Liver (tissue), 9 donors: ENCODE results near the gene SRP9. TPM values are rescaled to one million over a fixed set of nuclear protein-coding genes. Genes with fewer than 3 reads are reported as not detected.
"Not testable (repeated sequence)": the region's sequence is repeated elsewhere in the genome, so short reads cannot be mapped to it uniquely, and the experiment has no call there.

ENCODE experiments used
- DNase-seq: peaks from one replicate; pipeline ENCODE4 v3.0.0-alpha.2; 2017; ENCODE audit warnings: low spot score
- H3K27ac ChIP-seq, 2 donors: one replicate each; pipeline ENCODE4 v1.7.0; 2013; ENCODE audit warnings: inconsistent platforms in 2 of 2, low read length in 2 of 2, control low read depth in 1 of 2, low read depth in 1 of 2, mild to moderate bottlenecking in 1 of 2
- H3K27me3 ChIP-seq, 4 donors: one replicate each; pipeline versions ENCODE4 v1.6.1 to v1.7.0; 2013; ENCODE audit warnings: low read length in 3 of 4, inconsistent platforms in 1 of 4, mild to moderate bottlenecking in 1 of 4, moderate library complexity in 1 of 4; ENCODE audit not compliant: control insufficient read depth in 4 of 4, insufficient read depth in 4 of 4
- H3K36me3 ChIP-seq, 4 donors: one replicate each; pipeline versions ENCODE4 v1.6.1 to v1.7.0; 2013; ENCODE audit warnings: low read length in 3 of 4, mild to moderate bottlenecking in 3 of 4, low read depth in 1 of 4, moderate library complexity in 1 of 4; ENCODE audit not compliant: control insufficient read depth in 4 of 4, insufficient read depth in 3 of 4
- H3K4me1 ChIP-seq, 4 donors: one replicate each; pipeline versions ENCODE4 v1.6.1 to v1.7.0; 2013; ENCODE audit warnings: low read length in 3 of 4, mild to moderate bottlenecking in 3 of 4, moderate library complexity in 1 of 4; ENCODE audit not compliant: control insufficient read depth in 4 of 4, insufficient read depth in 4 of 4
- H3K4me3 ChIP-seq, 3 donors: one replicate each; pipeline versions ENCODE4 v1.6.1 to v1.7.0; 2013; ENCODE audit warnings: low read length in 3 of 3, control low read depth in 1 of 3, low read depth in 1 of 3, mild to moderate bottlenecking in 1 of 3
- H3K9ac ChIP-seq, 2 donors: one replicate each; pipeline ENCODE4 v1.7.0; 2013; ENCODE audit warnings: low read length in 2 of 2, mild to moderate bottlenecking in 2 of 2, moderate library complexity in 2 of 2, control low read depth in 1 of 2, low read depth in 1 of 2
- H3K9me3 ChIP-seq, 4 donors: one replicate each; pipeline versions ENCODE4 v1.6.1 to v1.7.0; 2013; ENCODE audit warnings: low read length in 3 of 4; ENCODE audit not compliant: control insufficient read depth in 4 of 4
- ATF3 ChIP-seq: IDR thresholded peaks from 2 replicates; pipeline ENCODE4 v1.6.1; 2016; ENCODE audit warnings: antibody characterized with exemption
- CTCF ChIP-seq: fragments of 150-350 bp; IDR thresholded peaks from 2 replicates; pipeline ENCODE4 v1.5.1; 2017; ENCODE audit warnings: improper control_type of control experiment, low read depth, low read length; ENCODE audit not compliant: missing input control
- EGR1 ChIP-seq, 2 donors: IDR thresholded peaks; 2 replicates each; pipeline ENCODE4 v1.6.1; 2016 to 2018; ENCODE audit warnings: antibody characterized with exemption in 2 of 2, low read depth in 2 of 2
- FOXA1 ChIP-seq: IDR thresholded peaks from 2 replicates; pipeline ENCODE4 v1.6.1; 2016; ENCODE audit warnings: antibody characterized with exemption
- FOXA2 ChIP-seq: IDR thresholded peaks from 2 replicates; pipeline ENCODE4 v1.6.1; 2016; ENCODE audit warnings: antibody characterized with exemption
- GABPA ChIP-seq, 2 donors: IDR thresholded peaks in 1 of 2; conservative IDR thresholded peaks in 1 of 2; 2 replicates each; pipeline ENCODE4 v1.6.1; 2016; ENCODE audit warnings: antibody characterized with exemption in 2 of 2, mild to moderate bottlenecking in 1 of 2, moderate library complexity in 1 of 2
- HNF4A ChIP-seq, 2 donors: conservative IDR thresholded peaks; 2 replicates each; pipeline ENCODE4 v1.6.1; 2016; ENCODE audit warnings: antibody characterized with exemption in 2 of 2, mild to moderate bottlenecking in 2 of 2
- HNF4G ChIP-seq: IDR thresholded peaks from 2 replicates; pipeline ENCODE4 v1.6.1; 2016; ENCODE audit warnings: antibody characterized with exemption
- JUND ChIP-seq, 2 donors: IDR thresholded peaks; 2 replicates each; pipeline ENCODE4 v1.6.1; 2016; ENCODE audit warnings: antibody characterized with exemption in 2 of 2
- NR2F2 ChIP-seq: IDR thresholded peaks from 2 replicates; pipeline ENCODE4 v1.6.1; 2016; ENCODE audit warnings: antibody characterized with exemption
- RAD21 ChIP-seq, 2 donors: IDR thresholded peaks; 2 replicates each; pipeline ENCODE4 v1.6.1; 2016; ENCODE audit warnings: antibody characterized with exemption in 2 of 2, mild to moderate bottlenecking in 2 of 2
- REST ChIP-seq: IDR thresholded peaks from 2 replicates; pipeline ENCODE4 v1.6.1; 2016; ENCODE audit warnings: antibody characterized with exemption, mild to moderate bottlenecking
- RXRA ChIP-seq, 2 donors: IDR thresholded peaks; 2 replicates each; pipeline ENCODE4 v1.6.1; 2017 to 2018; ENCODE audit warnings: antibody characterized with exemption in 2 of 2, mild to moderate bottlenecking in 1 of 2
- SP1 ChIP-seq: IDR thresholded peaks from 2 replicates; pipeline ENCODE4 v1.6.1; 2018; ENCODE audit warnings: antibody characterized with exemption, mild to moderate bottlenecking
- TAF1 ChIP-seq: conservative IDR thresholded peaks from 2 replicates; pipeline ENCODE4 v1.6.1; 2016; ENCODE audit warnings: antibody characterized with exemption, mild to moderate bottlenecking
- YY1 ChIP-seq: IDR thresholded peaks from 2 replicates; pipeline ENCODE4 v1.6.1; 2016; ENCODE audit warnings: antibody characterized with exemption, mild to moderate bottlenecking
- ZBTB33 ChIP-seq: IDR thresholded peaks from 2 replicates; pipeline ENCODE4 v1.6.1; 2016; ENCODE audit warnings: antibody characterized with exemption
- WGBS: extraction: QIAGEN DNeasy Blood & Tissue Kit; methylation state at CpG from one replicate; pipeline ENCODE4 v1.1.7; 2013; 5-methylcytosine and 5-hydroxymethylcytosine counted together
- polyA plus RNA-seq, 2 donors: library from polyadenylated mRNA; stranded (reverse) in 1 of 2; unstranded in 1 of 2; fragments of 200-250 nt in 1 of 2; fragments of >200 nt in 1 of 2; fragmentation: Nextera tagmentation in 1 of 2; extraction: Ambion mirVana in 1 of 2; gene quantifications; one replicate each; pipeline versions ENCODE4 v1.2.1 to v1.2.3, GENCODE V29; 2013 to 2015
- total RNA-seq, 2 donors: library from RNA; depleted of rRNA; stranded (reverse); fragments of >200 nt; gene quantifications; one replicate each; pipeline ENCODE4 v1.2.3, GENCODE V29; 2014
- TF ChIP-seq, protein P1 (sequence below): IDR thresholded peaks from 2 replicates; pipeline ENCODE4 v1.6.1; 2016; ENCODE audit warnings: antibody characterized with exemption
- donor health status: healthy.
- donor health status: healthy.
- donor health status: healthy.
- donor health status: healthy.
- donor health status: healthy.

The SRP9 gene
- total and polyA plus RNA-seq, 4 donors: 152 to 179 (median 154) TPM

GRCh38 chr1:225810579-225811538, 33.2 kb downstream of the SRP9 start:
- 8% methylated on average over 29 of the region's 29 CpGs for WGBS
- not testable (repeated sequence) for DNase-seq

GRCh38 chr1:225811622-225812487, 34.2 kb downstream of the SRP9 start:
- Histone ChIP-seq H3K4me3 (peak overlapping the region; percentile 63 to 95 (median 67)), H3K27ac (peak overlapping the region; percentile 75 to 93), H3K27me3 (no peaks in the 10 kb centered on the region), H3K36me3 (no peaks in the 10 kb centered on the region), H3K9ac (peak overlapping the region; percentile 43 to 72), H3K4me1 (peaks cover 26 to 54% (median 50%) of the 10 kb centered on the region in 4 donors), H3K9me3 (no peaks in the 10 kb centered on the region)
- no peak for DNase-seq
- 26% methylated on average over 10 of the region's 10 CpGs for WGBS
- TF ChIP-seq RAD21 (IDR thresholded peaks at IDR 0.05) (peak; percentile 55 to 56), NR2F2 (no peak), ZBTB33 (no peak), ATF3 (no peak), SP1 (no peak), CTCF (peak; percentile 23), HNF4A (conservative IDR thresholded peaks at IDR 0.05) (peak; percentile 65 to 74), YY1 (no peak), RXRA (IDR thresholded peaks at IDR 0.05) (peak; percentile 5 to 72), GABPA (IDR thresholded peaks at IDR 0.05 in 1 of 2, conservative IDR thresholded peaks at IDR 0.05 in 1 of 2) (no peak), REST (no peak), TAF1 (no peak), HNF4G (no peak), FOXA1 (no peak), EGR1 (IDR thresholded peaks at IDR 0.05; ENCODE audit: low read depth in 2 of 2) (no peak), FOXA2 (no peak), JUND (IDR thresholded peaks at IDR 0.05) (no peak)
- TF ChIP-seq, protein P1, sequence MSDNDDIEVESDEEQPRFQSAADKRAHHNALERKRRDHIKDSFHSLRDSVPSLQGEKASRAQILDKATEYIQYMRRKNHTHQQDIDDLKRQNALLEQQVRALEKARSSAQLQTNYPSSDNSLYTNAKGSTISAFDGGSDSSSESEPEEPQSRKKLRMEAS: no peak

More at GRCh38 chr1:225810579-225811538, 33.2 kb downstream of the SRP9 start:
- not testable (repeated sequence) for H3K9me3 ChIP-seq, H3K27me3 ChIP-seq, H3K36me3 ChIP-seq
- Histone ChIP-seq H3K27ac (peak overlapping the region; percentile 75 to 93), H3K4me3 (peak overlapping the region; percentile 63 to 95 (median 75)), H3K4me1 (peaks cover 20 to 45% (median 40%) of the 10 kb centered on the region in 4 donors), H3K9ac (peak overlapping the region; percentile 45 to 72)
- peak in 1 of 2 donors; percentile 24 for TF ChIP-seq RXRA (IDR thresholded peaks at IDR 0.05)
